GM18526 (cell line): ENCODE data around the gene LIG1.

Experiments used
- POLR2A ChIP-seq: IDR thresholded peaks from 3 replicates; pipeline ENCODE4 v1.6.1; 2011; ENCODE audit not compliant: insufficient read length; ENCODE audit errors: extremely low read depth

The LIG1 gene

GRCh38 chr19:48152551-48152950, 17.6 kb downstream of the LIG1 start:
- TF ChIP-seq POLR2A, result no peak

GRCh38 chr19:48149430-48149829, 20.7 kb downstream of the LIG1 start:
- TF ChIP-seq POLR2A, result no peak

- TF ChIP-seq POLR2A, result no peak
Observed at GRCh38 chr19:48148576-48148975, 21.6 kb downstream of the LIG1 start.

- no peak for TF ChIP-seq POLR2A
Observed at GRCh38 chr19:48147597-48148175, 22.5 kb downstream of the LIG1 start.

- TF ChIP-seq POLR2A, result no peak
Observed at GRCh38 chr19:48139053-48139452, 31.1 kb downstream of the LIG1 start.

- no peak for TF ChIP-seq POLR2A
Observed at GRCh38 chr19:48137411-48137810, 32.7 kb downstream of the LIG1 start.

GRCh38 chr19:48136547-48136946, 33.6 kb downstream of the LIG1 start:
- no peak for TF ChIP-seq POLR2A

GRCh38 chr19:48135411-48135810, 34.7 kb downstream of the LIG1 start:
- TF ChIP-seq POLR2A, result no peak

GRCh38 chr19:48133094-48133493, 37.0 kb downstream of the LIG1 start:
- TF ChIP-seq POLR2A, result no peak

- no peak for TF ChIP-seq POLR2A
Observed at GRCh38 chr19:48127561-48127960, 42.6 kb downstream of the LIG1 start.

GRCh38 chr19:48123907-48124651, 46.1 kb downstream of the LIG1 start:
- no peak for TF ChIP-seq POLR2A

- TF ChIP-seq POLR2A, result no peak
Observed at GRCh38 chr19:48122421-48122820, 47.7 kb downstream of the LIG1 start.

- no peak for TF ChIP-seq POLR2A
Observed at GRCh38 chr19:48121909-48122371, 48.2 kb downstream of the LIG1 start.

GRCh38 chr19:48121066-48121465, 49.1 kb downstream of the LIG1 start:
- no peak for TF ChIP-seq POLR2A

- TF ChIP-seq POLR2A, result no peak
Observed at GRCh38 chr19:48120505-48120904, 49.6 kb downstream of the LIG1 start.

- TF ChIP-seq POLR2A, result no peak
Observed at GRCh38 chr19:48118131-48118517, 52.0 kb downstream of the LIG1 start.
